Hepatocyte (in vitro differentiated cells): Measurements from ENCODE around the gene ZC3H12C. TPM values are rescaled to one million over a fixed set of nuclear protein-coding genes. Genes with fewer than 3 reads are reported as not detected.
A peak's percentile ranks its signal among the peaks of the same experiment; 100 is the strongest.

Experiments used
- DNase-seq: peaks from one replicate; pipeline ENCODE4 v3.0.0-alpha.2; 2016; ENCODE audit warnings: low spot score
- H2AFZ ChIP-seq: fragments of 200-600 bp; sonication (generic); 2 replicates; pipeline ENCODE4 v1.6.0; 2016; ENCODE audit warnings: antibody characterized with exemption, mild to moderate bottlenecking
- H3K27ac ChIP-seq: fragments of 200-600 bp; sonication (generic); 2 replicates; pipeline ENCODE4 v1.5.1; 2016; ENCODE audit warnings: mild to moderate bottlenecking
- H3K27me3 ChIP-seq: fragments of 200-600 bp; sonication (generic); 2 replicates; pipeline ENCODE4 v1.6.1; 2016
- H3K36me3 ChIP-seq: fragments of 200-600 bp; sonication (generic); replicated peaks from 2 replicates; pipeline ENCODE4 v1.5.1; 2016; ENCODE audit warnings: low read depth; ENCODE audit not compliant: insufficient read depth
- H3K4me1 ChIP-seq: fragments of 200-600 bp; sonication (generic); 2 replicates; pipeline ENCODE4 v1.5.1; 2016; ENCODE audit warnings: mild to moderate bottlenecking, moderate library complexity; ENCODE audit not compliant: insufficient read depth
- H3K4me2 ChIP-seq: fragments of 200-600 bp; sonication (generic); 2 replicates; pipeline ENCODE4 v1.6.0; 2016
- H3K4me3 ChIP-seq: fragments of 200-600 bp; sonication (generic); 2 replicates; pipeline ENCODE4 v1.5.1; 2016; ENCODE audit warnings: mild to moderate bottlenecking
- H3K79me2 ChIP-seq: fragments of 200-600 bp; sonication (generic); 2 replicates; pipeline ENCODE4 v1.6.0; 2017; ENCODE audit warnings: mild to moderate bottlenecking
- H3K9me2 ChIP-seq: fragments of 200-600 bp; sonication (generic); replicated peaks from 2 replicates; pipeline ENCODE4 v1.6.0; 2017; ENCODE audit warnings: mild to moderate bottlenecking; ENCODE audit not compliant: insufficient read depth
- H3K9me3 ChIP-seq: fragments of 200-600 bp; sonication (generic); 2 replicates; pipeline ENCODE4 v1.5.1; 2016; ENCODE audit warnings: low read depth, mild to moderate bottlenecking
- H4K20me1 ChIP-seq: fragments of 200-600 bp; sonication (generic); 2 replicates; pipeline ENCODE4 v1.6.0; 2016; ENCODE audit warnings: mild to moderate bottlenecking; ENCODE audit not compliant: insufficient read depth, poor library complexity, severe bottlenecking
- CTCF ChIP-seq: fragments of 200-600 bp; sonication (generic); IDR thresholded peaks from 2 replicates; pipeline ENCODE4 v1.5.1; 2016; ENCODE audit warnings: antibody characterized with exemption, mild to moderate bottlenecking; ENCODE audit not compliant: poor library complexity
- EZH2 ChIP-seq: fragments of 200-600 bp; sonication (generic); IDR thresholded peaks from 2 replicates; pipeline ENCODE4 v1.6.1; 2016; ENCODE audit warnings: antibody characterized with exemption, mild to moderate bottlenecking, borderline replicate concordance
- EZH2phosphoT487 ChIP-seq: fragments of 200-600 bp; sonication (generic); IDR thresholded peaks from one replicate; pipeline ENCODE4 v1.6.1; 2018; ENCODE audit warnings: antibody characterized with exemption, mild to moderate bottlenecking, low read depth, moderate library complexity; ENCODE audit not compliant: unreplicated experiment, severe bottlenecking
- WGBS: methylation state at CpG from one replicate; pipeline ENCODE4 v1.1.6; 2016; ENCODE audit warnings: low lambda C conversion rate; ENCODE audit errors: missing lambda C conversion rate; 5-methylcytosine and 5-hydroxymethylcytosine counted together
- polyA plus RNA-seq: library from polyadenylated mRNA; unstranded; fragments of >200 nt; fragmentation: Nextera tagmentation; extraction: Ambion mirVana; gene quantifications from 2 replicates; pipeline ENCODE4 v1.2.1, GENCODE V29; 2016
- total RNA-seq: library from RNA; depleted of rRNA; stranded (reverse); fragments of >200 nt; gene quantifications from 2 replicates; pipeline ENCODE4 v1.2.3, GENCODE V29; 2014

The ZC3H12C gene
- total and polyA plus RNA-seq, 2 experiments from 2014 or later = 1.7 to 12.3 TPM

GRCh38 chr11:110126936-110127335, 33.7 kb downstream of the ZC3H12C start:
- WGBS = 54% methylated on average over 4 of the region's 4 CpGs
- Histone ChIP-seq H3K4me1 (peaks cover 13% of the 10 kb centered on the region), H4K20me1 (no peaks in the 10 kb centered on the region), H3K9me2 (no peaks in the 10 kb centered on the region), H3K27me3 (no peaks in the 10 kb centered on the region), H3K4me3 (no peak overlapping the region), H3K9me3 (no peaks in the 10 kb centered on the region), H3K27ac (peak overlapping the region; percentile 9), H2AFZ (no peak overlapping the region), H3K4me2 (no peak overlapping the region), H3K36me3 (no peaks in the 10 kb centered on the region), H3K79me2 (peaks cover 41% of the 10 kb centered on the region)
- no peak for DNase-seq
- no peak for TF ChIP-seq EZH2
- no peak for TF ChIP-seq EZH2phosphoT487
- no peak for TF ChIP-seq CTCF

DNA sequence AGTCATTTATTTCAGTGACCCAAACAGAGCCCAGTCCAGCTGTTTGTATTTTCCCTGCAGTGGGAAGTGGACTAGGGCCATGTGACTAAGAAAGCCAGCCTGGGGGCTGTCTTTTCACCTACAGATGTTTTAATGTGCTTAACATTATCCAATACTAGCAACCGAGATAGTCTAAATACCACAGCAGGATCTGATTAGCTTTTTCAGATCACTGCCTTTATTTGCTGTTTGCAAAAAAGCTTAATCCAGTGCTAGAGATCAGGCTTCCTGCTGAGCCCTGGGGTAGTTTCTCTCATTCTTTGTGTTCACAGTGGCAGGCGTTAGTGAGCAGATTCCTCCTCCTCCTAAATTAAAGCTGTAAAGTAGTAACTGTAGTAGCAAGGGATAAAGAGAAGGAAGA, 35.0 kb downstream of the ZC3H12C start:
- Histone ChIP-seq H3K79me2 (peaks cover 39% of the 10 kb centered on the region), H2AFZ (no peak overlapping the region)
- DNase-seq = no peak

DNA sequence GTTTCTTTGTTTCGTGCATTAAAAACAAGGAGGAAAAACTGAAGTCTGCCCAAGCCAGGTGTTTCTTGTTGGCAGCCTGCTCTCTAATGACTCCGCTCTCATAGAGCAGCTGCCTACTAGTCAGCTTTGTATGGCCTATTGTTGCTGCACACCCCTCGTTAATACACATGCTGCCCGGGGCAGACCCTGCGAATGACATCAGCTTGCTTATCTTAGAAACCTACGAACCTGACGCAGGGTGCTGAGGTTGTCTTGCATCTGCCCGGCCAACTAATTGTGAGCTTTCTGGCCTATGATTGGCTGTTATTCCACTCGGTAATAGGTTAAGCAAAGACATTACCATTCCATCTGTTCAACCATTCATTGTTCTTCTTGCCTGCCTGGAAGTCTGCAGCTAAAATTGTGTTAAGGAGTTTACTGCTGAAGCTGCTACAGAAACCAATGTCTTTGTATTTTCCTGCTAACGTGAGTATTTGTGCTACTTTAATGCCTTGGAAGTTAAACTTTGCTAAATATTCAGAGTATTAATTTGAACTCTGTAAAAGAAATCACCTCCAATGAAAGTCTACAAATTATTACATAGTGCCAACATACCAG, 37.5 kb downstream of the ZC3H12C start:
- Histone ChIP-seq H4K20me1 (no peaks in the 10 kb centered on the region), H3K4me2 (no peak overlapping the region), H3K9me3 (no peaks in the 10 kb centered on the region), H3K9me2 (no peaks in the 10 kb centered on the region), H3K36me3 (no peaks in the 10 kb centered on the region), H3K27me3 (no peaks in the 10 kb centered on the region), H3K4me1 (peaks cover 13% of the 10 kb centered on the region), H3K4me3 (no peak overlapping the region), H3K27ac (no peak overlapping the region), H3K79me2 (peaks cover 37% of the 10 kb centered on the region), H2AFZ (no peak overlapping the region)
- TF ChIP-seq EZH2phosphoT487 (no peak), EZH2 (no peak), CTCF (no peak)
- WGBS = 43% methylated on average over 10 of the region's 10 CpGs
- peak; percentile 16 for DNase-seq

More for the DNA sequence above, 35.0 kb downstream of the ZC3H12C start:
- H4K20me1 ChIP-seq = no peaks in the 10 kb centered on the region
- H3K4me1 ChIP-seq = peaks cover 13% of the 10 kb centered on the region
- H3K27ac ChIP-seq = peak overlapping the region; percentile 38
- no peak for TF ChIP-seq EZH2
- TF ChIP-seq CTCF = no peak
- TF ChIP-seq EZH2phosphoT487 = no peak
- no peaks in the 10 kb centered on the region for H3K27me3 ChIP-seq
- no peaks in the 10 kb centered on the region for H3K9me3 ChIP-seq
- no peaks in the 10 kb centered on the region for H3K36me3 ChIP-seq
- 18% methylated on average over 2 of the region's 2 CpGs for WGBS
- H3K4me3 ChIP-seq = no peak overlapping the region
- peak overlapping the region; percentile 22 for H3K4me2 ChIP-seq
- no peaks in the 10 kb centered on the region for H3K9me2 ChIP-seq
